A673 (cell line): Measurements from ENCODE around the gene NFIB.

Experiments used
- CTCF ChIP-seq: fragments of 300-800, 200-600 bp; sonication (generic); conservative IDR thresholded peaks from 2 replicates; pipeline ENCODE4 v1.5.1; 2017; ENCODE audit warnings: low read depth, mild to moderate bottlenecking, antibody characterized with exemption, low read length, moderate library complexity, mixed read lengths
- EZH2 ChIP-seq: fragments of 200-600 bp; sonication (generic); IDR thresholded peaks from 2 replicates; pipeline ENCODE4 v1.6.1; 2017; ENCODE audit warnings: borderline replicate concordance, low read depth, mild to moderate bottlenecking, mixed read lengths, antibody characterized with exemption, low read length; ENCODE audit not compliant: poor library complexity, severe bottlenecking

GRCh38 chr9:14303100-14303499 is 10.8 kb downstream of the NFIB start:
- TF ChIP-seq CTCF (no peak), EZH2 (no peak)
